NOMO-1 (cell line): ENCODE data around the gene TNN.
"Not testable (repeated sequence)": the region's sequence is repeated elsewhere in the genome, so short reads cannot be mapped to it uniquely, and the experiment has no call there.

Experiments
- DNase-seq, 2 experiments: peaks; one replicate each; lab custom pipeline; 2025; ENCODE audit not compliant: unreplicated experiment in 2 of 2; lab: John Stamatoyannopoulos, UW

The TNN gene

DNA sequence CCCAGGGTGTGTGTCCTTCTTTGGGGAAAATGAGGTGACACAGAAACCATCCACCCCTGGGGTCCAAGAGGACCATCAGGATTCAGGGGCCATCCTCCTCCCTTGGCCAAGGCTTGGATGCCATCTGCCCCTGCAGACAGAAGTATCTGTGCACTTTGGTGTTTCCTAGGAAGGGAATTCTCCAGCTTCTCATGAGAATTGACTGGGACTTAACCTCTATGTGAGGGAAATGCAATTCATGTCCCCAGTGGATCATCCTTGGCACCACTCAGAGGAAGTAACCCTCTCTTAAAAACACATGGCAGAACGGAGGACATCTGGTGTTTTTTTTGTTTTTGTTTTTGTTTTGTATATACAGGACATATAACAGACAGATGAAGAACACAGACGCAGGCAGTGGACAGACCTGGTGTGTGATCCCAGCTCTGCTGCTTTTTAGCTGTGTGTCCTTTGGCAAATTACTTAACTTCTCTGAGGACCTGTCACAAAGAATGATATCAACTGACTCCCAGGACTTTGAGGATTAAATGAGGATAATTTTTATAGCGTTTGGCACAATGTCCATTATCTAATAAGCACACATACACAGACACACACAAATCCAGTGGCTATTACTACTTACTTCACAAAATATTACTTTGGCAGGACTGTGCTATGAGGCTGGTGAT is 3.8 kb downstream of the TNN start:
- DNase-seq = no peak

DNA sequence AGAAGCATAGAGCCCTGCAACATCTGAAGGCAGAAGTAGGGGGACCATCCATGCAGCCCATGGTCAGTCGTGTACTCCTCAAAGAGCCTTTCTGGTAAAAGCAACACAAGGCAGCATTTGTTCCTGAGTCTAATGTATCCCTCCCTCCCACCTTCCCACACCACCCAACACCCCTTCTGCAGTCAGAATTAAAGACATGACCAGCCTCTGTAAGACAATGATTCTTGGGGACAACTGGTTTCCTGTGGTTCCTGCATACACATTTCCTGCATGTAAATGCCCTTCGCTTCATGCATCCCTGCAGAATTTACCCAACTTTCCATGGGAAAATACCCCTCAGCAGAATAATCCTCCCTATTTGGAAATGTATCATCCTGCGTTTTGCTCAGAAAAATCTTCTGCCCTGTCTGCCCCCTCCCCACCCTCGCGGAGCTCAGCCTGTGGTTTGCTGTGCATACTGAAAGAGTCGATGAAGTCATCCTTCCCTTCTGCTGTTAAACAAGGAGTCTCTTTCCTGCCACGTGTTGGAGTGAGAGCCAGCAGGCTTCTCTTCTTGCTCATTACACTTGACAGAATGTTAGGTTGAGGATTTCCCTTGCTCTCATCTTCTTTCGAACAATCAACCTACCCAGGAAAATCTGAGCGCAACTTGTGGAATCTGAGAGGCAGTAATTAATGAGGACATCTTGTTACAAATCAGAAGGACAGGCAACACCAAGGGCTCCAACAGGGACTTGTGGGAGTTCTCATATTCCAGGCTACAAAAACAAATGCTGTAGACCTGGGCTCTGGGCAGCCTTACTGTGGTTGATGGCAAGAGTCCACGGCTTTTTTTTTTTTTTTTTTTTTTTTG is 4.7 kb downstream of the TNN start:
- peak; percentile 53 to 75 for DNase-seq

DNA sequence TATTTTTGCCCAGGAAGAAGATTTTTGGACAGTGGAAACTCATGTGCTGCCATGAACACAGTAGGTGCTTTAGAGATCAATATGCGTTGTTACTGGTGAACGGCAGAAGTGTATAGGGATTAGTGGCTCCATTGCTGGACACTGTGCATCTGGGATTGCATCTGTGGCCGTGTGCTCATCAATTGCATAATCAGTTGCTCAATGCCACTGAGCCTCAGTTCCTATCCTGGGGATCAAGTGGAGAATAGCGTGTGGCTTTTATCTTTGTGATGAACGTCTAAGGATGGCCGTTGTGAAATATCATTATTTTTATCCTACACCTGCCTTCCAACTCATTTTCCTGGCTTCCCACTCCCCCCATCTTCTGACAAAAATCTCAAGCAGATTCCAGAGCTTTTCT is 5.4 kb downstream of the TNN start:
- peak; percentile 30 to 61 for DNase-seq

DNA sequence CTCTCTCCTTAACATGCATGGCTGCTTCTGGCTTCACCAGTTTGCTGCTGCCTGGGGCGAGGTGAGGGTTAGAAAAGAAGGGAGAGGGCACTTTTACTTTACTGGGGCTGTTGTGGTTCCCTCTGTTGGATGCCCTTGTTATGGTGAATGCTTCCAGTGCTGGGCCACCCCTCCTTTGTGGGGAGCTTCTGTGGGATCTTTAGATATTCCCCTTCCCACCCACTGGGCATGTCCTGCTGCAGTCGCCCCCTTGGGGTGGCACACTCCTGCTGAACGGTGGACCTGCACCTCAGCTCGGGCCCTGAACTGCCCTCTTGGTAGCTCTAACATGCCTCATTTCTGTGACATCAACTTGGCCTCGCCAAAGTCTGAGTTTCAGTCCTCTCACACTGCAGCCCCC is 6.0 kb downstream of the TNN start:
- no peak for DNase-seq

DNA sequence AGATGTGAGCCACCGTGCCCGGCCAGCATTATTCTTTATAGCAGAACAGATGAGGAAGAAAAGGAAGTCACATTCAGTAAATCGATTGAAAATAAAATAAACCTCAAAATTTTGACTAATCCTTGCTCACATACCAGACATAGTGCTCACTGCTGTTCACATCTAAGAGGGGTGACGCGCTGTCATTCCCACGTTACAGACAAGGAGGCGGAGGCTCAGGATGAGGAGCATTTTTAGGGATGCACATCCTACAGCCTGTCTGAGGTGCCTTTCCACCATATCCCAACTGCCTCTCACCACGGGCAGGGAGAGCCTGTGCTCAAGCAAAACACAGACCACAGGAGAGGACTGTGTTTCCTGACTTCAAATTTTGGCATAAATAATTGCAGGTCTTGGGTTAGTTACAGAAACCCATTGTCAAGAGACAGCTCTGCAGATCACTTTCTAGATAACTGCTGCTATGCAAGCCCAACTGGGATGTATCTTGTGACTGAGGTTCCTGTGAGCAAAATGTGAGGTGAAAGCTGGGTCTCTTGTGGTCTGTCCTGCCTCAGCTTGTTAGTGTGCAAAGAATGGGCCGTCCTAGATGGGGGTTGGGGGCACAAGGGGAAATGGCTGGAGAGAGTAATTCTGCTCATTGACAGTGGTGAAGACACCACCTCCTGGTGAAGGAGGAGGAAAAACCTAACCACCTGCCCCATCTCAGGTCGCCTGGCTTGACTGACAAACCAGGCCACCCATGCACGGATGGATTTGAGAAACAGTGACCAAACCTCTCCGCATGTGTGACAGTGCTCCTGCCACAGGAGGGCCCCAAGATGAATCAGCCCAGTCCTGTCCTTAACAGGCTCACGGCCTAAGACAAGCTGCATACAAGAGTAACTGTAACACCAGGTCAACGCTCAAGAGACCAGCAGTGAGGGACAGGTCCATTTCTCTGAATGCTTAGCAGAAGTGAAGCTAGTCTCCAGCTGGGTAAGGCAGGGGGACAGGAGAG is 8.2 kb downstream of the TNN start:
- no peak for DNase-seq

DNA sequence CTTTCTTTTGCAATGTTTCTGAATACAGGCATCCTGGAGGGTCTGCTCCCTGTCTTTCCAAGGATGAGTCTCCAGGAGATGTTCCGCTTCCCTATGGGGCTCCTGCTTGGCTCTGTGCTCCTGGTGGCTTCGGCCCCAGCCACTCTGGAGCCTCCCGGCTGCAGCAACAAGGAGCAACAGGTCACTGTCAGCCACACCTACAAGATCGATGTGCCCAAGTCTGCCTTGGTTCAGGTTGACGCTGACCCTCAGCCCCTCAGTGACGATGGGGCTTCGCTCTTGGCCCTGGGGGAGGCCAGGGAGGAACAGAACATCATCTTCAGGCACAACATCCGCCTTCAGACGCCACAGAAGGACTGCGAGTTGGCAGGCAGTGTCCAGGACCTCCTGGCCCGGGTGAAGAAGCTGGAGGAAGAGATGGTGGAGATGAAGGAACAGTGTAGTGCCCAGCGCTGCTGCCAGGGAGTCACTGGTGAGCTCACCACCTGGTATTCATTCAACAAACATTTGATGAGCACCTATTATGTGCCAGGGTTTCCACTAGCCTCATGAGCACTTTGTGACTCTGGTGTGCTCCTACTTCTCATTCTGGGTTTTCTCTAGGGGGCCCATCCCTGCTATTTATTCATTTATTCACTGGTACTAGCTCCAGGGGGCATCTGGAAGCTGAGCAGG is 9.9 kb downstream of the TNN start:
- no peak for DNase-seq

DNA sequence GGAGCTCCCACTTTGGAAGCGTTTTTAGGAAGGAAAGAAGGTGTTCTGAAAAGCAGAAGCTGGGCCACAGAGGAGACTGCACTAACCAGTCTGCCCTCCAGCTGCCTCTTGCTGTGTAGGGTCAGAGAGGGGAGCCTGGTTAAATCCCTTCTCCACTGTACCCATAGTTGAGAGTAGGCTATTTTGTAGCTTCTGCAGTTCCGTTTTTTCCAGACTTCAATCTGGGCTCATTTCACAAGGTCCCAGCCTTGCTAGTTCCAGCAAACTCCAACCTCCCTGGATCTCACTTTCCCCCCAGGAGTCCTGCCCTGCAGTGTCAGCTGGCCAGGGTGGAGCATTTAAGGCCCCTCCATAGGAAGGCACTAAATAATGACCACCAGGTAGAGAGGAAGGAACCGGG is 11.0 kb downstream of the TNN start:
- DNase-seq = no peak

DNA sequence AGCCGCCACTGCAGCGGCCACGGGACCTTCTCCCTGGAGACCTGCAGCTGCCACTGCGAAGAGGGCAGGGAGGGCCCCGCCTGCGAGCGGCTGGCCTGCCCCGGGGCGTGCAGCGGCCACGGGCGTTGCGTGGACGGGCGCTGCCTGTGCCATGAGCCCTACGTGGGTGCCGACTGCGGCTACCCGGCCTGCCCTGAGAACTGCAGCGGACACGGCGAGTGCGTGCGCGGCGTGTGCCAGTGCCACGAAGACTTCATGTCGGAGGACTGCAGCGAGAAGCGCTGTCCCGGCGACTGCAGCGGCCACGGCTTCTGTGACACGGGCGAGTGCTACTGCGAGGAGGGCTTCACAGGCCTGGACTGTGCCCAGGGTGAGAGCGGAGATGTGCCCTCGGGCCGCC is 11.7 kb downstream of the TNN start:
- DNase-seq = no peak

DNA sequence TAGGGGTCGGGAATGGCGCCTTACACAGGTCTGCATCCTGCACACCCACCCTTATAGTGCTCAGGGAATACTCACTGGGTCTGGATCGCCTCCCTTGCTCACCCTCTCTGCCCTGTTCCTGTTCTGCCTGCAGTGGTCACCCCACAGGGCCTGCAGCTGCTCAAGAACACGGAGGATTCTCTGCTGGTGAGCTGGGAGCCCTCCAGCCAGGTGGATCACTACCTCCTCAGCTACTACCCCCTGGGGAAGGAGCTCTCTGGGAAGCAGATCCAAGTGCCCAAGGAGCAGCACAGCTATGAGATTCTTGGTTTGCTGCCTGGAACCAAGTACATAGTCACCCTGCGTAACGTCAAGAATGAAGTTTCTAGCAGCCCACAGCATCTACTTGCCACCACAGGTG is 12.4 kb downstream of the TNN start:
- DNase-seq = no peak

DNA sequence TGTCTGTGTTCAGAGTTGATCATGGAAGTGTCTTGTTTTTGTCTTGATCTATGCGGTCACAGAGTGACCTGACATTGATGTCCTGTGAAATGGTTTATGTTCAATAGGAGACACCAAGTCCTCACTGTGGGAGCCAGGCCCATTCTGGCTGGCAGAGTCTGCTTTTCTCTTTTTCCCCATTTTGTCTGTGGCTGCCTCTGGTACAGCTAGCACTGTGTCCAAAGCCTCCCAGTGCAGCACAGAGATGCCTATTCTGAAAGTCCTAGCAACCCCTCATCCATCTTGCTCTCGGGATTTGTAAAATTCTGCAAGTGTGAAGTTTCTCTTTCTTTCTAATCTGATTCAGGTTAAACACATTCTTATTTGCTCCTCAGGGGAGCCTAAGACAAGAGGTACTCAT is 14.3 kb downstream of the TNN start:
- no peak for DNase-seq

DNA sequence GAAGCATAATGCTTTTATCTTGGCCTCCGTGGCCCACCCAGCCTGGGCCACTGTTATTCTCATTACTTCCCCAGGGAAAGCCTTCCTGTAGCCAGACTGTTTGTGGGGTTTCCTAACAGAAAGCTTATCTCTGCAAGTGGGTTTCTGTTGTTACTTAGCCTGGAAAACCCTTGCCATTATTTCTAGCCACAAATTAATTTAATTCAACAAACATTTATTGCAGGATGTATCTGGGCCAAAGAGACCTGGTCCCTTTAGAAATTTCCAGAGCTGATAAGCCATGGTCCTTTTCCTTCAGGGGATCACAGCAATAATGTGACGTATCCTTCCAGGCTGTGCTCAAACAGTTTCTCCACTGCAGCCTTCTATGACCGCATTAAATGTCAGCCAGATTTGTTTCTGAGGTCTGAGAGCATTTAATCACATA is 20.9 kb downstream of the TNN start:
- DNase-seq = no peak

DNA sequence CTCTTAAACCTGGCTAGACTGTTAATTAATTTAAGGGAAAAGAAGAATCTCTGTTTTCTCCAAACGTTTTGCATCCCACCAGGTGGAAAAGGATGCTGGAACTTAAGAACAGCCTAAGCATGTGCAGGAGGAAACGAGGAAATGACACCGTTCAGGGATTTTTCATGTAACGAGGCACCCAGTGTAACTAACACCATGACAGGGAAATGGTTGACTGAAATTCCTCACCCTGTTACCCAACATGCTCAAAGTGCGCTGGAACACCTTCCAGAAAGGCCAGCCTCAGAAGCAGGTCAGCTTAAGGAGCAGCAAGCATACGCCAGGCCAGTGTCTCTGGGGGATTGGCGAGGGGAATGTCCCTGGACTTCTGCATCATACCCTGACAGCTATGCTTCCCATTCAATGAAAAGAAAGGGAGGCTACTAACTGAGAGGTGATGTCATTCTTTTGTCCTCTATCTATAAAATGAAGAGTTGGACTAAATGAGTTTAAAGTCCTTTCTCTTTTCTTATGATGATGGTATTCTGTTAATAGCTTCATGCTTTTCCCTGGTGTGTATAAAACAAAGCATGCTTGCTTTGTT is 21.6 kb downstream of the TNN start:
- DNase-seq = no peak

DNA sequence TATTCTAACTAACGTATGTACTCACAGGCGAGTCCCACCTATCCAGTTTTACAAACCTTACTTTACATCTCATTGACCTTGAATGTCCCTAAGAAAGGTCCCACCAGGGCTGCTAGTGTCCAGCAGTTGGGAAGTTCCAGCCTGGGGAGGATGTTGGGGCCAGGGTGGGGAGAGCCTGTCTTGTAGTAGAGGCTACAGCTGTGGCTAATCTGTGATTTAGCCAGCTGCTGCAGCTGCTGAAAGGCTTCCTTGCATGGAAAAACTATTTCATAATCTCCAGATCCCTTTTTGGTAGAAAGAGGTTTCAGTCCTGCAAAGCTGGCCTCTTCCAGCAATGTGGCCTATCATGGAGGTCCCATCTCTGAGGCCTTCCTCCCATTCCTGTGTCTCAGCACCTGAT is 23.1 kb downstream of the TNN start:
- no peak for DNase-seq

DNA sequence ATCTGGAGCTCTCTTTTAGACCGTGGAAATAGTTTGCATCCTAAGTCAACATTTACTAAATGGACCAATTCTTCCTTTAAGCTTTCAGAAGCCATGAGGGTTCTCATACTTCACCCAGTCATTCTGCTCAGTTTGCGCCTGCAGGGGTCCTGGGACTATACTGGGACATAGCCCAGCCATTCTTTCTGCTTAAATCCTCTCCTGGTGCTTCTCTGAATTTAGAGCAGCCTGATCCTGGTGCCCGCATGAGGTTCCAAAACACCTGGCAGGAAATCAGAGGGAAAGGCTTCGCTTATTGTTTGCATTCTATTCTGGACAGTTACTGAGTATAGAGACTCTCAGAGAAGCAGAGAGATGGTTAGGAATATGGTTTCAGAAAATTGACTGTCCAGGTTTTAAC is 27.0 kb downstream of the TNN start:
- DNase-seq = no peak

DNA sequence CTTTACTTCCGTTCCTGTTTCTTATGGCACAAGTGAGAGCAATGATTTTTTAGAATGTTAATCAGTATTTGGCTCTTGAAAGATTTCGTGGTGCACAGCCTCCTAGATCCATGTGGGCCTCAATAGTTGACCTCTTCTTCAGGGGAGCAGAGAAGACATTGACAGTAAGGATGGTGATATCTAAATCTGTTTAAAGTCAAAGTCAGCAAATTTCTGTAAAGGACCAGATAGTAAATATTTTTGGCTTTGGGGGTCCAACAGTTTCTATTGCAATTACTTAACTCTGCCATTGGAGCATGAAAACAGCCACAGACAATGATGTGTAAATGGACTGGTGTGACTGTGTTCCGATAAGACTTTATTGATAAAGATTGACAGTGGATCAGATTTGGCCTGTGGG is 27.4 kb downstream of the TNN start:
- DNase-seq = no peak

DNA sequence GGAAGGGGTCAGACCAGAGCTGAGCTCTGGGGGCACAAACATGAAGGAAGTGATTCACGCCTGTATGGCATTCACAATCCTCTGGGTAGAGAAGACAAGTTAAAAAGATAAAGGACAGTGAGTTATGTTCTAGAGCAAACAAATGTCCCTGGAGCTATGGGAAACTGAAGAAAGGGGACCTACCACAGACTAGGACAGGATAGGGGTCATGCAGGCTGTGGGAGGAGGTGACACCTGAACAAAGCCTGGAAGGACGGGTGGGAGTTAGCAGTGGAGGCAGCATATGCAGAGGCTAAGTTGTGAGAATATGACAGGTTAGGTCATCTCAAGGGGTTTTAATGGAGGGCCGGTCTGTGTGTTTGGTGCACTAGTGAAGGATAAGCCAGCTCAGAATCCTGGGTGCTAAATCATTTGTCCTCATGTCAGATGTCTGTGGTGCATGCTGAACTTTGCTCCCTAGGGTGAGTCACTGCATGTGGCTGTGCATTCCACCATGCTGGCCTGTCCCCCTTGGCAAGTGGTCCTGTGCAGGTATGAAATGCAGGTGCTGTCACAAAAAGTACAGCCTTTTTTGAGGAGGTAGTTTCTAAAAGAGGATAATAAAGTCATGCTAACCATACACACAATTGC is 28.5 kb downstream of the TNN start:
- DNase-seq = no peak

DNA sequence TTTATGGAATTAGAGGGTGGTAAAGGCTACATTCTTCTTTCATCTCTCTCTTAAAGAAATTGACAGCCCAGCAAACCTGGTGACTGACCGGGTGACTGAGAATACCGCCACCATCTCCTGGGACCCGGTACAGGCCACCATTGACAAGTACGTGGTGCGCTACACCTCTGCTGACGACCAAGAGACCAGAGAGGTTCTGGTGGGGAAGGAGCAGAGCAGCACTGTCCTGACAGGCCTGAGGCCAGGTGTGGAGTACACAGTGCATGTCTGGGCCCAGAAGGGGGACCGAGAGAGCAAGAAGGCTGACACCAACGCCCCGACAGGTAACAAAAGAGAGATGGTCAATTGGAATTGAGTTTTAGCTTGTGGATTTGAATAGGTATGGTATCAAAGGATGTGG is 29.7 kb downstream of the TNN start:
- DNase-seq = no peak

DNA sequence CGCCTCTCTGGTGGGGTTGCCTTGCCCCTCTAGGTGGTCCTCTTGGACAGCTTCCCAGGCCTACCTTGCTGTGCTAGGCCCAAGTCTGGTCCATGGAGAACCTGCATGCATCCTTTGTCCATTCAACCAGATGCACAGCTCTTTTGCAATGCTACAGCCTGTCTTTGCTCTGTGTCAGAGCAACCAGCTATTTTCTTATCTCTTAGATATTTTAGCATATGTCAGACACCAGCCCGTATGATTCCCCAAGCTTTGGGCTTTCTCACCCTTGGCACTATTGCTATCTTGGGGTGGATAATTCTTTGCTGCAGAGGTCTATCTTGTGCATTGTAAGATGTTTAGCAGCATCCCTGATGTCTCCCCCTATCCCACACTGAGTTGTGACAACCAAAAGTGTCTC is 32.3 kb downstream of the TNN start:
- no peak for DNase-seq

DNA sequence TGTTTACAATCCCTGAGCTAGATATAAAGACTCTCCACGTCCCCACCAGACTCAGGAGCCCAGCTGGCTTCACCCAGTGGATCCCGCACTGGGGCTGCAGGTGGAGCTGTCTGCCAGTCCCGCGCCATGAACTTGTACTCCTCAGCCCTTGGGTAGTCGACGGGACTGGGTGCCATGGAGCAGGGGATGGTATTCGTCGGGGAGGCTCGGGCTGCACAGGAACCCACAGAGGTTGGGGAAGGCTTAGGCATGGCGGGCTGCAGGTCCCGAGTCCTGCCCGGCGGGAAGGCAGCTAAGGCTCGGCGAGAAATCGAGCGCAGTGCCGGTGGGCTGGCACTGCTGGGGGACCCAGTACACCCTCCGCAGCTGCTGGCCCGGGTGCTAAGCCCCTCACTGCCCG is 34.5 kb downstream of the TNN start:
- not testable (repeated sequence) for DNase-seq

DNA sequence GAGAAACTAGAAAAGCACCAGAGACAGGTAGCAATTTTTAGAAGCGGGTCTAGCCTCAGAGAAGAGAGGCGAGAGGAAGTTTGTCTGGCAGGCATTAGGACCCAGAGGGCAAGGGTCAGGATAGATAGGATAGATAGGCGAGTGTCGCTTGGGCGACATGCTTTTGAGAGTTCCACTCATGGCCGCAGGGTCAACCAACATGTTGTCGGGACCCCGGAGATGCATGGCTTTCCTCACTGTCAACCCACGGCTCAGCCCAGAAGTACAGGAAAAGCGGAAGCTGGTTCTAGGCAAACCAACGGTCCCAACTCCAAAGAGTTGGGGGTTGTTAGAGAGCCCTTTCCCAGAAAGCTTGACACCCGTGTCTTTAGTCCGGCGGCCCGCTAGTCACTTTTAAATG is 38.9 kb downstream of the TNN start:
- not testable (repeated sequence) for DNase-seq
